Left lung (tissue), 10 donors: Measurements from ENCODE around the gene SRL. TPM values are rescaled to one million over a fixed set of nuclear protein-coding genes. Genes with fewer than 3 reads are reported as not detected.

Experiments used
- ATAC-seq: fragments of 200-7000 bp; cut with Tn5 transposase; one replicate; pipeline ENCODE4 v1.9.1; 2020; ENCODE audit warnings: moderate library complexity
- DNase-seq, 4 donors: peaks; one replicate each; pipeline ENCODE4 v3.0.0-alpha.2; 2013 to 2020
- H3K27ac ChIP-seq, 2 donors: fragments of 200-600 bp; sonication (generic) in 1 of 2; one replicate each; pipeline versions ENCODE4 v1.5.0 to v1.8.0; 2020 to 2021
- H3K27me3 ChIP-seq, 2 donors: fragments of 200-600 bp; sonication (generic) in 1 of 2; one replicate each; pipeline versions ENCODE4 v1.5.0 to v1.8.0; 2020 to 2021
- H3K36me3 ChIP-seq, 2 donors: fragments of 200-600 bp; sonication (generic) in 1 of 2; one replicate each; pipeline versions ENCODE4 v1.5.0 to v1.8.0; 2020 to 2021
- H3K4me1 ChIP-seq, 2 donors: fragments of 200-600 bp; one replicate each; pipeline ENCODE4 v1.8.0; 2021
- H3K4me3 ChIP-seq, 2 donors: fragments of 200-600 bp; sonication (generic) in 1 of 2; one replicate each; pipeline versions ENCODE4 v1.5.0 to v1.8.0; 2020 to 2021; ENCODE audit warnings: mild to moderate bottlenecking in 1 of 2
- H3K9me3 ChIP-seq, 2 donors: fragments of 200-600 bp; sonication (generic) in 1 of 2; one replicate each; pipeline versions ENCODE4 v1.5.0 to v1.8.0; 2020 to 2021
- CTCF ChIP-seq, 2 donors: fragments of 200-600 bp; sonication (generic) in 1 of 2; IDR thresholded peaks; one replicate each; pipeline versions ENCODE4 v1.5.0 to v1.8.0; 2021; ENCODE audit warnings: antibody characterized with exemption in 2 of 2
- intact Hi-C, 2 donors: fragments of 100-400 bp; cut with DNase I; formaldehyde crosslinking; loops; one replicate each; pipeline versions ENCODE4 v1.11.2 to v1.14.2; 2022
- polyA plus RNA-seq, 6 donors: library from polyadenylated mRNA; unstranded; fragments of 120-200 nt; gene quantifications; one replicate each; pipeline ENCODE4 v1.2.1, GENCODE V29; 2013; ENCODE audit not compliant: insufficient read length in 6 of 6
- total RNA-seq, 2 donors: library from RNA; stranded (reverse); fragmentation: NEBNext Ultra II Directional; extraction: Animal tissue kit (Norgen Biotek cat#: 25700); gene quantifications; one replicate each; pipeline ENCODE4 v1.2.1, GENCODE V29; 2021
- donor health status: DM: no; HTN: yes; CAD: no.
- donor health status: DM: no; HTN: no; CAD: no.

The SRL gene
- total and polyA plus RNA-seq, 8 donors: 0.82 to 6.5 (median 5.7) TPM

DNA sequence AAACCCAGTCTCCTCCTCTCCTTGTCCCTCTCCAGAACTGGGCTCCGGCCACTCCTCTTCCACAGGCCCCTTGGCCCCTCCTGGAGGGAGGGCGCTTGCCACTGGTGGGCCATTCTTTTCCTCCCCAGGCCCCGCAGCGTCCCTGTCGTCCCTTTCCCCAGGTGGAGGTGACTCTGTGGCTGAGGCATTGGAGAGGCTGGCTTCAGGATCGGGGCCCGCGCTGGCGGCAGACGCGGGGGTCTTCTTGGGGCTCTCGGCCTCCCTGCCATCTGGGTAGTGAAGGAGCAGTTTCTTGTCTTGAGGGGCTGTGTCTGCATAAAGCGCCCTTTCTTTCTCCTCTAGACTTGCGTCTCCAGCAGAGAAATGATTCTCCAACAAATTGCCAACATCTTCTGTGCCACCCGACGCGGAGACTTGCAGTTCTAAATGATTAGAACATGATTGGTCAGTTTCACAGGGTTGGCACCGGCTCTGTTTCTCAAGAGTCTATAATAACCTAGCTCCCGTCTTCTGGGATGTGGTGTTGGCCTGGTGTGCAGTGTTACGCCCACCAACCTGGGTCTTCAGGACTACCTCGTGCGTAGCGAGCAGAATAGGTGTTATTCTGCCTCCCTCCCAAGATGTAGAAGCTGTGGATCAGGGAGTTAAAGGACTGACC lies 34.1 kb downstream of the SRL start:
- ATAC-seq: no peak
- no peak overlapping the region for H3K4me3 ChIP-seq
- intact Hi-C loops: no loop called here

GRCh38 chr16:4207229-4207628 lies 34.7 kb downstream of the SRL start:
- intact Hi-C loops: no loop called here
- H3K27ac ChIP-seq: no peak overlapping the region
- H3K4me1 ChIP-seq: peaks cover 0 to 10% of the 10 kb centered on the region in 2 donors
- no peak for ATAC-seq
- peaks cover 0 to 11% of the 10 kb centered on the region in 2 donors for H3K27me3 ChIP-seq
- TF ChIP-seq CTCF (IDR thresholded peaks at IDR 0.05): no peak
- no peak for DNase-seq
- H3K9me3 ChIP-seq: no peaks in the 10 kb centered on the region
- no peaks in the 10 kb centered on the region for H3K36me3 ChIP-seq
- H3K4me3 ChIP-seq: no peak overlapping the region

More for the DNA sequence above, 34.1 kb downstream of the SRL start:
- DNase-seq: no peak
- TF ChIP-seq CTCF (IDR thresholded peaks at IDR 0.05): no peak
- Histone ChIP-seq H3K27me3 (peaks cover 0 to 11% of the 10 kb centered on the region in 2 donors), H3K36me3 (no peaks in the 10 kb centered on the region), H3K27ac (no peak overlapping the region), H3K9me3 (no peaks in the 10 kb centered on the region), H3K4me1 (peaks cover 0 to 10% of the 10 kb centered on the region in 2 donors)

GRCh38 chr16:4206680-4207079 lies 35.2 kb downstream of the SRL start:
- Histone ChIP-seq H3K27me3 (peaks cover 0 to 11% of the 10 kb centered on the region in 2 donors), H3K9me3 (no peaks in the 10 kb centered on the region), H3K36me3 (no peaks in the 10 kb centered on the region), H3K4me1 (peaks cover 0 to 10% of the 10 kb centered on the region in 2 donors), H3K27ac (no peak overlapping the region), H3K4me3 (no peak overlapping the region)
- no peak for ATAC-seq
- no peak for TF ChIP-seq CTCF (IDR thresholded peaks at IDR 0.05)
- intact Hi-C loops: no loop called here
- no peak for DNase-seq

DNA sequence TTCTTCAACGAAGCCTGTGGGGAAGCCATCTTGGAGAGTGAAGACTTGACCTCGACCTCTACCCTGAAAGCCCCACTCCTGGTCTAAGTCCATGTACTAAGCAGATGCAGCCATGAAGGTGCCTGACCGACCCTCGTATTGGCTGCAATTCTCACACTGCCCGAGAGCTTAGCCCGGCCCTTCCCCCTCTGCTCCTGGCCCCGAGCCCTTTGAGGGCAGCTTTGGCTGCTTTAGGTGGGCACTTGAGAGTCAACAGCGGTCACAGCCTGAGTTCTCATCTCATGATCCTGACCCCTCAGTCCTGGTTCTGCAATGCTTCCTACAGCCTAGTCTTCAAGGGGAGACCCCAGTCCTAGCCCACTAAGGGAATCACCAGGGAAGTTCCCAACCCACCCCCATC lies 35.9 kb downstream of the SRL start:
- Histone ChIP-seq H3K4me1 (peaks cover 0 to 10% of the 10 kb centered on the region in 2 donors), H3K4me3 (no peak overlapping the region), H3K27me3 (peaks cover 0 to 11% of the 10 kb centered on the region in 2 donors), H3K9me3 (no peaks in the 10 kb centered on the region), H3K36me3 (no peaks in the 10 kb centered on the region), H3K27ac (no peak overlapping the region)
- TF ChIP-seq CTCF (IDR thresholded peaks at IDR 0.05): no peak
- intact Hi-C loops: no loop called here
- ATAC-seq (no peak), DNase-seq (no peak)

DNA sequence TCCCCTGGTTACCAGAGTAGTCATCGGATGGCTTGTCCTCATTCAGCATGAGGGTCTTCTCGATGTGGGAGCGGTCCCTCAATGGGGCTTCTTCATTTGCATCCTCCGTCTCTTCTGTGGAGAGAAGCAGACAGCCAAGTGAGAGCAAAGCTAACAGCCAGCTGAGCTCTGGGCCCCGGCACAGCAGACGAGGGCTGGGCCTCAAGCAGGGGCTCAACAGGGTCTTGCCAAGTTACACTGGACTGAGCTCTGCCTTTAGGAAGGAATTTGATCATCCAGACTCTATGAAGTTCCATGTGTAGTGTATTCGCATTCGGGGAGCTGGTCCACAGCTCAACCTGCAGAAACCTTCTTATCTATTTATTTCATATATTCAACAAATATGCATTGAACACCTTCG lies 37.4 kb downstream of the SRL start:
- Histone ChIP-seq H3K4me3 (no peak overlapping the region), H3K27me3 (peaks cover 0 to 15% of the 10 kb centered on the region in 2 donors), H3K27ac (no peak overlapping the region), H3K9me3 (no peaks in the 10 kb centered on the region), H3K4me1 (peaks cover 0 to 14% of the 10 kb centered on the region in 2 donors), H3K36me3 (no peaks in the 10 kb centered on the region)
- no peak for TF ChIP-seq CTCF (IDR thresholded peaks at IDR 0.05)
- peak in 1 of 4 donors; percentile 45 for DNase-seq
- no peak for ATAC-seq
- intact Hi-C loops: loop anchor here in 1 of 2 donors (5.0 kb wide), 1 partner anchor 128 kb away; no protein-coding TSS in a partner anchor
